PC-9 (cell line): Measurements from ENCODE around the gene RAET1E. TPM values are rescaled to one million over a fixed set of nuclear protein-coding genes. Genes with fewer than 3 reads are reported as not detected.
A peak's percentile ranks its signal among the peaks of the same experiment; 100 is the strongest.
"Not testable (repeated sequence)": the region's sequence is repeated elsewhere in the genome, so short reads cannot be mapped to it uniquely, and the experiment has no call there.

Experiments
- Bru-seq: library from RNA; stranded (reverse); fragments of 400-500 nt; gene quantifications from one replicate; lab custom pipeline; 2021; lab: Mats Ljungman, UMichigan
- BruChase-seq, 2 experiments: library from RNA; stranded (reverse); fragments of 400-500 nt; gene quantifications; one replicate each; lab custom pipeline; 2021; lab: Mats Ljungman, UMichigan
- BruUV-seq: library from RNA; stranded (reverse); fragments of 400-500 nt; replicated peaks from 2 replicates; lab custom pipeline; 2021; lab: Mats Ljungman, UMichigan
- CTCF ChIA-PET: fragments of 300-600 bp; sonication (Branson Sonifier 250); formaldehyde crosslinking; loops from one replicate; lab custom pipeline; 2022; ENCODE audit warnings: antibody characterized with exemption; lab: Charles Lee
- POLR2A ChIA-PET: fragments of 300-600 bp; sonication (Branson Sonifier 250); formaldehyde crosslinking; loops from one replicate; lab custom pipeline; 2022; ENCODE audit warnings: antibody characterized with exemption; ENCODE audit not compliant: unreplicated experiment; lab: Charles Lee
- DNase-seq, 2 experiments: peaks; one replicate each; pipeline versions ENCODE4 v3.0.0 to v3.0.0-alpha.2; 2015 to 2022; ENCODE audit warnings: mixed read lengths in 1 of 2
- H2AFZ ChIP-seq: fragments of 200-600 bp; sonication (generic); 2 replicates; pipeline ENCODE4 v1.8.1; 2017; ENCODE audit warnings: antibody characterized with exemption
- H3F3A ChIP-seq: fragments of 200-600 bp; sonication (generic); 2 replicates; pipeline ENCODE4 v1.8.1; 2017; ENCODE audit warnings: antibody characterized with exemption, mild to moderate bottlenecking, low read depth; ENCODE audit not compliant: insufficient read depth
- H3K27ac ChIP-seq: fragments of 200-600 bp; sonication (generic); 2 replicates; pipeline ENCODE4 v1.6.1; 2016; ENCODE audit warnings: mixed run types
- H3K27me3 ChIP-seq: fragments of 200-600 bp; sonication (generic); 2 replicates; pipeline ENCODE4 v1.6.1; 2016; ENCODE audit warnings: low read depth, mixed run types; ENCODE audit not compliant: insufficient read depth
- H3K36me3 ChIP-seq: fragments of 200-600 bp; sonication (generic); 2 replicates; pipeline ENCODE4 v1.6.1; 2016; ENCODE audit warnings: low read depth, mixed run types
- H3K4me1 ChIP-seq: fragments of 200-600 bp; sonication (generic); replicated peaks from 2 replicates; pipeline ENCODE4 v1.6.1; 2016; ENCODE audit warnings: mixed run types; ENCODE audit not compliant: insufficient read depth
- H3K4me2 ChIP-seq: fragments of 200-600 bp; sonication (generic); 2 replicates; pipeline ENCODE4 v1.6.1; 2017; ENCODE audit warnings: mixed run types
- H3K4me3 ChIP-seq: fragments of 200-600 bp; sonication (generic); 2 replicates; pipeline ENCODE4 v1.6.1; 2016; ENCODE audit warnings: mixed run types
- H3K79me2 ChIP-seq: fragments of 200-600 bp; sonication (generic); 2 replicates; pipeline ENCODE4 v1.6.1; 2017; ENCODE audit warnings: low read depth, mixed run types
- H3K9me2 ChIP-seq: fragments of 200-600 bp; sonication (generic); 2 replicates; pipeline ENCODE4 v1.8.1; 2017; ENCODE audit warnings: mild to moderate bottlenecking; ENCODE audit not compliant: insufficient read depth
- H3K9me3 ChIP-seq: fragments of 200-600 bp; sonication (generic); 2 replicates; pipeline ENCODE4 v1.8.1; 2016; ENCODE audit warnings: low read depth; ENCODE audit not compliant: insufficient read depth
- H4K20me1 ChIP-seq: fragments of 200-600 bp; sonication (generic); 2 replicates; pipeline ENCODE4 v1.8.1; 2017; ENCODE audit not compliant: insufficient read depth
- EZH2 ChIP-seq: fragments of 200-600 bp; sonication (generic); IDR thresholded peaks from 2 replicates; pipeline ENCODE4 v1.8.0; 2017; ENCODE audit warnings: antibody characterized with exemption, low read depth
- intact Hi-C: fragments of 100-400 bp; cut with micrococcal nuclease; formaldehyde crosslinking; loops from one replicate; pipeline ENCODE4 v1.10.0; 2022; ENCODE audit not compliant: unreplicated experiment
- long read RNA-seq: library from polyadenylated mRNA; stranded (forward); transcript quantifications from one replicate; pipeline ENCODE4 v2.0.0, GENCODE V29; 2022
- total RNA-seq: library from RNA; stranded (reverse); gene quantifications from 2 replicates; pipeline ENCODE4 v1.2.3, GENCODE V29; 2021
- TF ChIP-seq, protein P1 (sequence below): fragments of 200-600 bp; sonication (generic); conservative IDR thresholded peaks from 2 replicates; pipeline ENCODE4 v1.6.1; 2017; ENCODE audit warnings: mixed run types, antibody characterized with exemption, mild to moderate bottlenecking, moderate library complexity

RAET1E gene
- 0.20 TPM in 1 of 2 replicates, not detected in the other for total RNA-seq
- Bru-seq, nascent RNA, result percentile 18 among the genes with signal in this experiment
- percentile 5 among the genes with signal in this experiment for BruChase-seq, experiment 1, labeled RNA remaining after a 2-hour chase
- BruChase-seq, experiment 2, labeled RNA remaining after a 6-hour chase, result percentile 19 among the genes with signal in this experiment
- long read RNA-seq, partial matches to known transcripts, result 0 of 2 reads
- long read RNA-seq, other reads (novel, unspliced or antisense), result 2 of 2 reads

DNA sequence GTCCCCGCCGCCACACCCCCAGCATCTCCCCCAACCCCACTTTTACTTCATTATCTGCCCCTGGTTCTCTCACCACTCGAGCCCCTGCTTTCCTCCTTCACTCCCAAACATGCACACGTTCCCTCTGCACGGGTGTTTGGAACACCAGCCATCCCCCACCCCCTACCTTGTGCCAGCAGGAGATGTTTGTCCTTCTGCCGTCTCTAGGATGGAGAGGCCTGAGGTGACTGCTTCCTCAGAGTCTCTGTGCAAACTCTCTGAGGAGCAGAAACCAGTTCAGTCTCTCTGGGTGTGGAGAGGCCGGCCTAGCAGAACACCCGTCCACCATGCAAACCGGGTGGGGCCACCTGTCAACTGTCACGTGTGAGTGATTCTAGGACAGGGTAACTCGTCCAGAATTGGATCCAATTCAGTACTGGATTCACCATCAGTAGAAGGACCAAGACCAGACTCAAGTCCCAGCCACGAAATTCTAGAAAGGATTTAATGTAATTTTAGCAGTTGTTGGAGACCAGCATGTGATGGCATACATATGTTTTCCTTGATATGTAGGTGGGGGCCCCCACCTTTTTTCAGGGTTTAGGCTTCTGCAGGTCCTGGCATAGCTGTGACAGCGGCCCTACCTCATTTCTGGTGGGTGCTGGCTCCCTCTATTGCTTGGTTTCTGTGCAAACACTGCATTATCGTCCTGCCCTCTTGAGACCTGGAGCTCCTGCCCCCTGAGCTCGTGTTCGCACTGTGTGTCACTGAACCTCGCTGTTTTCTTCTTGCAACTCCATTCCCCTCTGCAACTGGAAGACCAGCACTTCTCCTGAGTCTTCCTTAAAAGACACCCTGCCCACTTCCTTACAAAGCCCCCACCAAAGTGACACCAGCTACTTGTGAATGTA is at the start of gene RAET1E:
Gene RAET1E (minus strand): TSS at position 259 of the 890 bp plus-strand sequence. CDS start 7,212 bp downstream, outside the sequence.
- H3K27me3 ChIP-seq, result no peaks in the 10 kb centered on the region
- H3K79me2 ChIP-seq, result no peaks in the 10 kb centered on the region
- no peaks in the 10 kb centered on the region for H3K36me3 ChIP-seq
- H3K27ac ChIP-seq, result peak within 1 kb of the TSS; percentile 75; the same call in 1 of the 2 replicates
- H2AFZ ChIP-seq, result no peak within 1 kb of the TSS
- H3K9me2 ChIP-seq, result no peaks in the 10 kb centered on the region
- ChIA-PET POLR2A (no interaction called here), CTCF (no interaction called here)
- H4K20me1 ChIP-seq, result no peaks in the 10 kb centered on the region
- no peak for TF ChIP-seq EZH2
- TF ChIP-seq, protein P1, sequence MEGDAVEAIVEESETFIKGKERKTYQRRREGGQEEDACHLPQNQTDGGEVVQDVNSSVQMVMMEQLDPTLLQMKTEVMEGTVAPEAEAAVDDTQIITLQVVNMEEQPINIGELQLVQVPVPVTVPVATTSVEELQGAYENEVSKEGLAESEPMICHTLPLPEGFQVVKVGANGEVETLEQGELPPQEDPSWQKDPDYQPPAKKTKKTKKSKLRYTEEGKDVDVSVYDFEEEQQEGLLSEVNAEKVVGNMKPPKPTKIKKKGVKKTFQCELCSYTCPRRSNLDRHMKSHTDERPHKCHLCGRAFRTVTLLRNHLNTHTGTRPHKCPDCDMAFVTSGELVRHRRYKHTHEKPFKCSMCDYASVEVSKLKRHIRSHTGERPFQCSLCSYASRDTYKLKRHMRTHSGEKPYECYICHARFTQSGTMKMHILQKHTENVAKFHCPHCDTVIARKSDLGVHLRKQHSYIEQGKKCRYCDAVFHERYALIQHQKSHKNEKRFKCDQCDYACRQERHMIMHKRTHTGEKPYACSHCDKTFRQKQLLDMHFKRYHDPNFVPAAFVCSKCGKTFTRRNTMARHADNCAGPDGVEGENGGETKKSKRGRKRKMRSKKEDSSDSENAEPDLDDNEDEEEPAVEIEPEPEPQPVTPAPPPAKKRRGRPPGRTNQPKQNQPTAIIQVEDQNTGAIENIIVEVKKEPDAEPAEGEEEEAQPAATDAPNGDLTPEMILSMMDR, result no peak
- peaks cover 39% of the 10 kb centered on the region for H3K4me1 ChIP-seq
- no peaks in the 10 kb centered on the region for H3K9me3 ChIP-seq
- peak within 1 kb of the TSS; percentile 70 for H3K4me2 ChIP-seq
- peaks cover 17% of the 10 kb centered on the region; the same call in 1 of the 2 replicates for H3F3A ChIP-seq
- no TSS peak for BruUV-seq
- DNase-seq, result no peak
- intact Hi-C loops, result loop anchor here (2.0 kb wide), 2 partner anchors 33 to 51 kb away; partner anchors contain the start of gene LRP11
- H3K4me3 ChIP-seq, result peak within 1 kb of the TSS; percentile 15; the same call in 1 of the 2 replicates

DNA sequence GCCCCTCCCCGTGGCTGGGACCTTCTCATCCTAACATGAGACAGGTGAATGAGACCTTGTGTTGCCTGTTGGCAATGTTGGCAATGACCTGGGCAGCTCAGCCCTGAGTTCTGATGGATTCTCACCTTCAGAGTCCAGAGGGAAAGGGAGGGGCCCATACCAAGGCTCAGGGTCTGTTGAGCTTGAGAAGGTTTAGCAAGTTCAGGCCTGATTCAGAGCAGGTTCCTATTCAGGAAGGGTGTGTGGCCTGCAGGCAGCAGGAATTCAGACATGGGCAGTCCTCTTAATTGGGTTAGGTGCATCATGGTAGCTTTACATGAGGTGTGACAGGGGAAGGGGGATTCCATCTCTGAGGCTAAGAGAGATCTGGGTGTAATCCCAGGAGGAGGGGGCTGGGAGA is 49.6 kb upstream of the RAET1E start:
- CTCF ChIA-PET, H3K27ac ChIP-seq, POLR2A ChIA-PET, H2AFZ ChIP-seq, H3K4me2 ChIP-seq, H3K4me3 ChIP-seq, H3K9me3 ChIP-seq, H3K27me3 ChIP-seq, DNase-seq, BruUV-seq, H4K20me1 ChIP-seq, H3K79me2 ChIP-seq, H3K9me2 ChIP-seq, intact Hi-C loops, H3K4me1 ChIP-seq, H3F3A ChIP-seq, H3K36me3 ChIP-seq: not testable (repeated sequence)

- H3K4me2 ChIP-seq, H3K27ac ChIP-seq, H3K27me3 ChIP-seq, H3F3A ChIP-seq, H3K79me2 ChIP-seq, H3K9me2 ChIP-seq, H3K4me3 ChIP-seq, DNase-seq, intact Hi-C loops, H4K20me1 ChIP-seq, H3K9me3 ChIP-seq, POLR2A ChIA-PET, H3K4me1 ChIP-seq, BruUV-seq, H2AFZ ChIP-seq, H3K36me3 ChIP-seq, CTCF ChIA-PET: not testable (repeated sequence)
Observed at GRCh38 chr6:149946631-149947030, 48.7 kb upstream of the RAET1E start.

DNA sequence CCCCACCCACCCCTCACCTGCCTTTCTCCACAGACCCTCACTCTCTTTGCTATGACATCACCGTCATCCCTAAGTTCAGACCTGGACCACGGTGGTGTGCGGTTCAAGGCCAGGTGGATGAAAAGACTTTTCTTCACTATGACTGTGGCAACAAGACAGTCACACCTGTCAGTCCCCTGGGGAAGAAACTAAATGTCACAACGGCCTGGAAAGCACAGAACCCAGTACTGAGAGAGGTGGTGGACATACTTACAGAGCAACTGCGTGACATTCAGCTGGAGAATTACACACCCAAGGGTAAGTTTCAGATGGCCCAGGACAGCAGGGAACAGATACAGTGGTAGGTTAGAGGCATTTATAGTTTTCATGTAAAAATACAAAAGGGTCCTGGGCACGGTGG is 47.4 kb upstream of the RAET1E start:
- not testable (repeated sequence) for H3K27me3 ChIP-seq

DNA sequence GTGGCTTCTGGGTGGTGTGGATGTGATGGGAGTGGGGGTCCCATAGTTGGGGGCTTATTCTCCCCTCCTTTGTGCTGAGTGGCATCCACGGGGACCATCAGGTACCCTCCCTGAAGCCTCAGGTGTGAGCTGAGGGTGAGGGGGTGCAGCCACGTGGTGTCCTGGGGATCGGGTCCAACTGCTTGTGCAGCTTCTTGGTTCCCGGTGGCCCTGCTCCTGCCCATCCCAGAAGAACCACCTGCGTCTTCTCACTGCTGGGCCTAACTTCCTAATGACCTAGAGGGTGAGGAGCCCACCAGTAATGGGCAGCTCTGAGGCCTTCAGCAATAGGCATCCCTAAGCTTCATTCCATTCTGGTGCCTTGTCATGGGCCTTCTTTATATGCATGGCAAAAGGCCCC is 45.4 kb upstream of the RAET1E start:
- H3K27me3 ChIP-seq, H3K9me3 ChIP-seq, H3K4me1 ChIP-seq, H3K27ac ChIP-seq, H2AFZ ChIP-seq, H3K36me3 ChIP-seq, H3K79me2 ChIP-seq, POLR2A ChIA-PET, H3K4me2 ChIP-seq, BruUV-seq, H4K20me1 ChIP-seq, H3K9me2 ChIP-seq, DNase-seq, H3F3A ChIP-seq, intact Hi-C loops, CTCF ChIA-PET, H3K4me3 ChIP-seq: not testable (repeated sequence)

More for the DNA sequence above, 47.4 kb upstream of the RAET1E start:
- H3K36me3 ChIP-seq, DNase-seq, H3K79me2 ChIP-seq, H3F3A ChIP-seq, H2AFZ ChIP-seq, H4K20me1 ChIP-seq, H3K27ac ChIP-seq, CTCF ChIA-PET, intact Hi-C loops, H3K4me2 ChIP-seq, H3K4me3 ChIP-seq, H3K4me1 ChIP-seq, POLR2A ChIA-PET, H3K9me2 ChIP-seq, BruUV-seq, H3K9me3 ChIP-seq: not testable (repeated sequence)
